HFF-Myc (cell line): ENCODE measurements around the gene BMP8B.

Experiments
- DNase-seq: peaks from one replicate; pipeline ENCODE4 v3.0.0-alpha.2; 2011; ENCODE audit warnings: low read depth; ENCODE audit errors: extremely low read depth
- H3K4me3 ChIP-seq: replicated peaks from 2 replicates; pipeline ENCODE4 v1.5.1; 2011; ENCODE audit warnings: low read depth, mild to moderate bottlenecking, control low read depth, low read length
- CTCF ChIP-seq: IDR thresholded peaks from 2 replicates; pipeline ENCODE4 v1.5.1; 2012; ENCODE audit warnings: mild to moderate bottlenecking, low read depth, low read length, control low read depth; ENCODE audit errors: missing control alignments

BMP8B gene

GRCh38 chr1:39761557-39762260 is 27.0 kb downstream of the BMP8B start:
- no peak for DNase-seq
- no peak overlapping the region for H3K4me3 ChIP-seq
- TF ChIP-seq CTCF: no peak

- DNase-seq: no peak
- no peak for TF ChIP-seq CTCF
- no peak overlapping the region for H3K4me3 ChIP-seq
Observed at GRCh38 chr1:39761016-39761415, 27.6 kb downstream of the BMP8B start.

- DNase-seq: no peak
- H3K4me3 ChIP-seq: no peak overlapping the region
- no peak for TF ChIP-seq CTCF
Observed at GRCh38 chr1:39760074-39761008, 28.3 kb downstream of the BMP8B start.

- no peak for DNase-seq
- TF ChIP-seq CTCF: no peak
- no peak overlapping the region for H3K4me3 ChIP-seq
Observed at GRCh38 chr1:39759436-39759726, 29.3 kb downstream of the BMP8B start.

GRCh38 chr1:39758556-39759435 is 29.9 kb downstream of the BMP8B start:
- no peak for TF ChIP-seq CTCF
- H3K4me3 ChIP-seq: no peak overlapping the region
- no peak for DNase-seq

- no peak overlapping the region for H3K4me3 ChIP-seq
- TF ChIP-seq CTCF: no peak
- no peak for DNase-seq
Observed at GRCh38 chr1:39757501-39757900, 31.2 kb downstream of the BMP8B start.
